Measurements from ENCODE around the gene STK4.

GRCh38 chr20:45088247-45088646 is 121.9 kb downstream of the STK4 start:
- no peak for TF ChIP-seq POLR2A (IDR thresholded peaks at IDR 0.05)
- TF ChIP-seq, protein P1, sequence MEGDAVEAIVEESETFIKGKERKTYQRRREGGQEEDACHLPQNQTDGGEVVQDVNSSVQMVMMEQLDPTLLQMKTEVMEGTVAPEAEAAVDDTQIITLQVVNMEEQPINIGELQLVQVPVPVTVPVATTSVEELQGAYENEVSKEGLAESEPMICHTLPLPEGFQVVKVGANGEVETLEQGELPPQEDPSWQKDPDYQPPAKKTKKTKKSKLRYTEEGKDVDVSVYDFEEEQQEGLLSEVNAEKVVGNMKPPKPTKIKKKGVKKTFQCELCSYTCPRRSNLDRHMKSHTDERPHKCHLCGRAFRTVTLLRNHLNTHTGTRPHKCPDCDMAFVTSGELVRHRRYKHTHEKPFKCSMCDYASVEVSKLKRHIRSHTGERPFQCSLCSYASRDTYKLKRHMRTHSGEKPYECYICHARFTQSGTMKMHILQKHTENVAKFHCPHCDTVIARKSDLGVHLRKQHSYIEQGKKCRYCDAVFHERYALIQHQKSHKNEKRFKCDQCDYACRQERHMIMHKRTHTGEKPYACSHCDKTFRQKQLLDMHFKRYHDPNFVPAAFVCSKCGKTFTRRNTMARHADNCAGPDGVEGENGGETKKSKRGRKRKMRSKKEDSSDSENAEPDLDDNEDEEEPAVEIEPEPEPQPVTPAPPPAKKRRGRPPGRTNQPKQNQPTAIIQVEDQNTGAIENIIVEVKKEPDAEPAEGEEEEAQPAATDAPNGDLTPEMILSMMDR (IDR thresholded peaks at IDR 0.05): no peak

All from adrenal gland (tissue), 5 donors.